HG03108 (cell line): ENCODE data around the gene ZNF785.
"Not testable (repeated sequence)": the region's sequence is repeated elsewhere in the genome, so short reads cannot be mapped to it uniquely, and the experiment has no call there.

Source experiments
- ATAC-seq: cut with Tn5 transposase; IDR thresholded peaks from one replicate; pipeline ENCODE4 v1.9.1; 2021; ENCODE audit warnings: moderate library complexity; ENCODE audit not compliant: unreplicated experiment

The ZNF785 gene

DNA sequence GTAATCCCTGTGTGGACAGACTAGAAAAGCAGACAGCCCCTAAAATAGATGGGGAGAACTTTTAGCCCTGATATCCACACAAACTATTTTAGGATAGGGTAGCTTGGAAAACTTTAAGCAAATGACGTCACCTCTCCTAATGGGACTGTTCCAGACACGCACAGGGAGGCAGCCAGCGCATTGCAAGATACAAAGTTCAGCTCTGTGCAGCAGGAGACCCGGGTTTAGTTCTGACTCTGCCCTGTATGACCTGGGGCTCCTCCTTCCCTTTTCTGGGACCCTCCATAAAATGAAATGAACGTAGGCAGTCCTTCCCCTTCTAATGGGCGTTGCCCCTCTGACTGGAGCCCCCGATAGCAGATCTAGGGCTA, 18.4 kb upstream of the ZNF785 start:
- ATAC-seq: no peak

DNA sequence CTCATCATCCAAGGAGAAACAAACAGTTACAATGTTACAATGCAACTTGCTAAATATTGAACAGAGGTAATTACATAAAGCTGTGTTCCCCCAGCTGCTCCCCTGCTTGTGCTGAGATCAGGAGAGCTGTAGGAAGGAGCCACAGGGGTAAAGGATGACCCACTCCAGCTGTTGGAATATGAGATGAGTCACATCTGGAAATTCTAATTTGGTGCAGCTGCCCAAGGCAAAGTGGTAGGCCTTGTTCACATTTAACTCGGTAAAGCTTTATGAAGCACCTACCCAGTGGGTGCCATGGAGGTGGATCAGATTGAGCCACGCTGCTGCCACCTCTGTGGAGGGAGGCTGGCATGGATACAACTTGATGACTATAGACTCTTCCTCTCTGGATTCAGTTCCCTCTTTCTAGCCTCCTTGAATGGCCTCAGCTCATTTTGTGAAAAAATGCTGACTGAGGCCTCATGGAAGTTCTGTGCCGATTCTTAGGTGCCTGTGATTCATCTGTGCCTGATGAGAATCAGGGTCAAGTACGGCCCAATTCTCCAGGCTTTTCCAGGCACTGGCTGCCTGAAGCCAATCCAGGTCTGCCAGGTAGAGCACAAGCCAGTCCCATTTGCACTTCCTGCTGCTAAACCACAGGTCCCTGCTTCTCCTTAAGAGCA, 17.2 kb upstream of the ZNF785 start:
- ATAC-seq: no peak

DNA sequence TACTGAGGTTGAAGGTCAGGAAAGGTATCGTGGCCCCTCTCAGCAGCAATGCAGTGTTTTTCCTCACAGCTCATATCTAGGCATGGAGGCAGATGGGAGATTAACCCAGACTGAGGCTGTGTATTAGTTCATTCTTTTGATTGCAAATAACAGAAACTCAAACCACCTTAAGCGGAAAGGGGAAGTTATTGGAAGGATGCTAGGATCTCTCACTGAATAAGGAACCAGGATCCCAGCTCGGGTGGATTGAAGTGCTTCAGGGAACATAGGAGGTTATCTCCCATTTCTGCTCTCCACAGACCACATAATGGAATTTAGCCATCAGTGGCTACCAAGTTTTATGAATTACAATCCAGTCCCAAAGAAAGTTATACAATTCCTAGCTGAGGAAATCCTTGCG, 16.5 kb upstream of the ZNF785 start:
- ATAC-seq: no peak

DNA sequence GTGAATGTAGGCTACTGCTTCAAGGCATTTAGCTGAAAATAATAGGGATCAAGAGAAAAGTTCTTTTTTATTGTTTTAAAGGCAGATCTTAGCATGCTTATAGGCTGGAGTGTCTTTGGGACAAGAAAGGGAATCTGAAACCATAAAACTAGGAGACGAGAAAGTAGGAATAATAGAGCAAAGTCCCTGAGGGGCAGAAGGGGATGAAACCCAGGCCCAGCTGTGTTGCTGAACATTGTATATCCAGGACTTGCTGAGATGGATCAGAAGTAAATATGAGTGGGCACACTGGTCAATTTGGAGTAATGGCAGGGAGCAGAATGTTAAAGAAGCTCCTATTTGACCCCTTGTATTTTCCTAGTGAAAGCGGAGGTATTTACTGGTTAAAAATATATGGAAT, 15.4 kb upstream of the ZNF785 start:
- no peak for ATAC-seq

DNA sequence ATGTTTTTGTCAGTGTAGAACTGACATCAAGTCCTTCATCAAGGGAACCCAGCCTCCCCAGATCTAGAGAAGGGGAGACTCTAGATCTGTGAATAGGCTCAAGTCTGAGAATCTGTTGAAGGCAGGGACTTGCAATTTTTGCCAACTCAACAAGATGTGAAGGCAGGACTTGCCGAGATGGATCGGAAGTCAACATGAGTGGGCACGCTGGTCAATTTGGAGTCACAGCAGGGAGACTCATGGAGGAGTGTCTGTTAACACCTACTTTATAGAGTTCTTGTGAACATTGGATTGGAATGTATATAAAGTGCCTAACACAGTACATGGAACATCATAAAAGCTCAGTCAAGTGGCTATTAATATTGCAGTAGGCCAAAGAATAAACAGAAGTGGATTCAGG, 14.7 kb upstream of the ZNF785 start:
- no peak for ATAC-seq

DNA sequence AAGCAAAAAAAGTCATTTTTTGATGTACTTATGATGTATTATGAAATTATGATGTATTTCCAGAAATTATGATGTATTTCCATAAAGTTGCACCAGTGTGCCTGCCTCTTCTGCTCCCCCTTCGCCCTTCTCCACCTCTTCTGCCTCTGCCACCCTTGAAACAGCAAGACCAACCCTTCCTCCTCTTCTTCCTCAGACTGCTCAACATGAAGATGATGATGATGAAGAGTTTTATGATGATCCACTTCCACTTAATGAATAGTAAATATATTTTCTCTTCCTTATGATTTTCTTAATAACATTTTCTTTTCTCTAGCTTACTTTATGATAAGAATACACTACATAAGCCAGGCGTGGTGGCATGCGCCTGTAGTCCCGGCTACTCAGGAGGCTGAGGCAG, 7.4 kb upstream of the ZNF785 start:
- ATAC-seq: no peak

DNA sequence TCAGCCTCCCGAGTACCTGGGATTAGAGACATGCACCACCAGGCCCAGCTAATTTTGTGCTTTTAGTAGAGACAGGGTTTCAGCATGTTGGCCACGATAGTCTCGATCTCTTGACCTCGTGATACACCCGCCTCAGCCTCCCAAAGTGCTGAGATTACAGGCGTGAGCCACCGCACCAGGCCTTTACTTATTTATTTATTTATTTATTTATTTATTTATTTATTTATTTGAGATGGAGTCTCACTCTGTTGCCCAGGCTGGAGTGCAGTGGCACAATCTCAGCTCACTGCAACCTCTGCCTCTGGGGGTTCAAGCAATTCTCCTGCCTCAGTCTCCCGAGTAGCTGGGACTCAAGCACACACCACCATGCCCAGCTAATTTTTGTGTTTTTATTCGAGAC, 5.4 kb upstream of the ZNF785 start:
- ATAC-seq: not testable (repeated sequence)

DNA sequence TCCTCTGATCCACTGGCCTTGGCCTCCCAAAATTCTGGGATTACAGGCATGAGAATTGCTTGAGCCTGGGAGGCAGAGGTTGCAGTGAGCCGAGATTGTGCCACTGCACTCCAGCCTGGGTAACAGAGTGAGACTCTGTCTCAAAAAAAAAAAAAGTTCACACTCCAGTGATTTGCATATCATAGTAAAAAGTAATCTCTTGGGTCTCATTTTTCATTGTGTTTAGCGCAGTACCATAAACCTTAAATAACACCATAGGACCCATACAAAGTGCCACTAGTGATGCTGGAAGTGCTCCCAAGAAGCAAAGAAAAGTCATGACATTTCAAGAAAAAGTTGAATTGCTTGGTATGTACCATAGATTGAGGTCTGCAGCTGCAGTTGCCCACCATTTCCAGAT, 4.1 kb upstream of the ZNF785 start:
- ATAC-seq: not testable (repeated sequence)

DNA sequence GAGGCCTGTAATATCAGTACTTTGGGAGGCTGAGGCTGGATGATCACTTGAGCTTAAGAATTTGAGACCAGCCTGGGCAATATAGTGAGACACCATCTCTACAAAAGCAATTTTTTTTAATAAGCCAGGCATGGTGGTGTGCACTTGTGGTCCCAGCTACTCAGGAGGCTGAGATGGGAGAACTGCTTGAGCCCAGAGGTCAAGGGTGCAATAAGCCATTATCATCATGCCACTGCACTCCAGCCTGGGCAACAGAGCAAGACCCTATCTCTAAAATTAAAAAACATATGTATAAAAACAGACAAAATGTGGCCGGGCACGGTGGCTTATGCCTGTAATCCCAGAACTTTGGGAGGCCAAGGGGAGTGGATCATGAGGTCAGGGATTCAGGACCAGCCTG, 3.2 kb upstream of the ZNF785 start:
- no peak for ATAC-seq

DNA sequence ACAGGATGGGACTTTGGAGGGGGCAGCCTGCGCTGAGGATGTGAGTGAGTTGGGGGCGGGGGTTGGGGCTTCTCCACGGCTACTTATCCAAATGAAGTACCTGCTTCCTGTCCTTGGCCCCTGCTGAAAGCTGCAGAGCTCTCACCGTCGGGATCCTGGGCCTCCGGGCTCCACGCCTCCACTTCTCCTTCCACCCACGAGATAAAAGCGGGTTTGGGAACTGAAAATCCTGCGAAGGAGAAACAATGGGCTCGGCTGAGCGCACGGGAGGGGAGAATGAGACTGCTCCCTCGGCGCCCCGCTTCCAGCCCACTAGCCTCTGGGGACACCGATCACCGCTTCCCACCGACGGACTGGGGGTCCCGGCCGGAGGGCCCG, 486 bp downstream of the ZNF785 start:
- ATAC-seq: no peak

DNA sequence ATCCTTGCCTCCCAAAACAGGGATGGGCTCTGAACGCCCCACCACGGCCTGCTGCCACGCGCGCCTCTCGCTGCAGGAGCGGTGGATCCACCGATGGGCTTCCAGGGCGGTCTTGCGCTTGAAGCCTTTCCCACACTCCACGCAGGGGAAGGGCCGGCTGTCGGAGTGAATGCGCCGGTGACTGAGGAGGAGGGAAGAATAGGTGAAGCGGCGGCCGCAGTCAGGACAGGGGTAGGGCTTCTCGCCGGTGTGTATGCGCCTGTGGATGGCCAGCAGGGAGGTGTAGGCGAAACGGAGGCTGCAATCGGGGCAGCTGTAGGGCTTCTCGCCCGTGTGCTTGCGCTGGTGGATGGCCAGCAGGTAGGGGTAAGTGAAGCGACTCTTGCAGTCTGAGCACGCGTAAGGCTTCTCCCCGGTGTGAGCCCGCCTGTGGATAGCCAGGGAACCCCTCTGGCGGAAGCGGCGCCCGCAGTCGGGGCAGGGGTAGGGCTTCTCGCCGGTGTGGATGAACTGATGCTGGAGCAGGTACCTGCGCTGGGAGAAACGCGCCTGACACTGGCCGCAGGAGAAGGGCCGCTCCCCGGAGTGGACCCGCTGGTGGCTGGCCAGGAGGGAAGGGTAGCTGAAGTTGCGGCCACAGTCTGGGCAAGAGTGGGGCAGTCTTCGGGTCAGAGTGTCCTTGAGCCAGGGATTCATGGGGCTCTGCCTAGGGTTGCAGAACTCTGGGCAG, 2.7 kb downstream of the ZNF785 start:
- ATAC-seq: no peak

DNA sequence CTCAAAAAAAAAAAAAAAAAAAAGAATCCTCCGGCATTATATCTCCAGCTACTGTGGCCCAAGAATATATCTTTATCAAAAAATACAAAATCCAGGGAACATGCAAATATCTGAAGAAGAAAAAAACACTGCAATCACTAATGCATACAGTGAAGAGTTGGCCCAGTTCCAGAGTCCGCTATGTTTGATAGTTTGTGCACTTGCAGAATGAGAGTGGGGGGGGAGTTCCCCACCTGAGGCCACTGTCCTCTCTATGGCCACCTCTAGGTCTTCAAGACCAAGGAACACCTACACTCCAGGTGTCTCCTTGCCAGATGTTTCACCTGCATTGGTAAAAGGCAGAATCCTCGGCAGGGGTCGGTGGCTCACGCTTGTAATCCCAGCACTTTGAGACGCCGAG, 4.0 kb downstream of the ZNF785 start:
- no peak for ATAC-seq

DNA sequence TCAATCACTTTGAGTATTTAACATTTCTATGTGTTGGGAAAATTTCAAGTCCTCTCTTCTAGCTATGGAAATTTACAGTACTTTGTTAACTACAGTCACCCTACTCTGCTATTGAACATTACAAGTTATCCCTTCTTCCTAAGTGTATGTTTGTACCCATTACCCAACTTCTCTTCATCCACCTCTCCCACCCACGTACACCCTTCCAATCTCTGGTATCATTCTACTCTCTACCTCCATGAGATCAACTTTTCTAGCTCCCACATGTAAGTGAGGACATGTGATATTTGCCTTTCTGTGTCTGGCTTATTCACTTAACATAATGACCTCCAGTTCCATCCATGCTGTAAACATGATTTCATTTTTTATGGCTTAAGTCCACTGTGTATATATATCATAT, 10.8 kb downstream of the ZNF785 start:
- ATAC-seq: no peak

DNA sequence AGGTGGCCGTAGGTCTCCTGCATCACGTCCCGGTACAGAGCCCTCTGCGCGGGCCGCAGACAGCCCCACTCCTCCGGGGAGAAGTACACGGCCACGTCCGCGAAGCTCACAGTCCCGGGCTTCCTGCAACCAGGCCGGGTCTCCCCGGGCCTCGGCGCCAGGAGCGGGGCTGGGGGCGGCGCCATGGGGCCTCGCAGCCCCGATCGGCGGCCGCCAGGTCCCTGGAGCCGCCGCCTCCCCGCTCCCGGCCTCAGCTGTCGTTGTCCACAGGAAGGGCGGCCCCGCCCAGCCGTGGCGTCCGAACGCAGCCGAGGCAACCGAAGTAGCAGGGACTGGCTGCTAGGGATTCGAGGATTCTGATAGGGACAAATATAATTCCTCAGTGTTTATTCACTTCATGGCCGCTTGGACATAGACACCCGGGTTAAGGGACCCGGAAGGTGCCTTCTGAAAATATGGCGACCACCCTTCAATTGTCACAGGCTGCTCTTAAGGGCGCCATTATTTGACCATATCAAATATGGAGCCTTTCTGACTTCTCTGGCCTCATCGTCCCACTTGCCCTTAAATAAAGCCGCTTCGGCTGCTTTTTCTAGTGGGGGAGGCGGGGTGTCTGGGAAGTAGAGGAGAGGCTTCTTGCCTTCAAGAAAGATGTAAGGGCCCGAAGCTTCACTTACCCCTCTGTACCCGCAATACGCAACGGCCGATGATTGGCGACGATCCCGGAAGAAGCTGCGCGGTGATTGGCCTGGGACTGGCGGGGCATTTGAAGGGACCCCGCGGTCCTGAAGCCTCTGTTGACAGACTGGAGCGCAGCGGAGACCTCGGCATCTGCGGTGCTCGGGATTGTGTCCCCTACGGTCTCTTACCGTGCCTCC, 13.8 kb downstream of the ZNF785 start, which contains the start of gene ZNF688:
TSS of gene ZNF688 (minus strand) at position 270 of the 878 bp plus-strand sequence. CDS start at position 185, 85 bp downstream.
- peak; percentile 70 for ATAC-seq

DNA sequence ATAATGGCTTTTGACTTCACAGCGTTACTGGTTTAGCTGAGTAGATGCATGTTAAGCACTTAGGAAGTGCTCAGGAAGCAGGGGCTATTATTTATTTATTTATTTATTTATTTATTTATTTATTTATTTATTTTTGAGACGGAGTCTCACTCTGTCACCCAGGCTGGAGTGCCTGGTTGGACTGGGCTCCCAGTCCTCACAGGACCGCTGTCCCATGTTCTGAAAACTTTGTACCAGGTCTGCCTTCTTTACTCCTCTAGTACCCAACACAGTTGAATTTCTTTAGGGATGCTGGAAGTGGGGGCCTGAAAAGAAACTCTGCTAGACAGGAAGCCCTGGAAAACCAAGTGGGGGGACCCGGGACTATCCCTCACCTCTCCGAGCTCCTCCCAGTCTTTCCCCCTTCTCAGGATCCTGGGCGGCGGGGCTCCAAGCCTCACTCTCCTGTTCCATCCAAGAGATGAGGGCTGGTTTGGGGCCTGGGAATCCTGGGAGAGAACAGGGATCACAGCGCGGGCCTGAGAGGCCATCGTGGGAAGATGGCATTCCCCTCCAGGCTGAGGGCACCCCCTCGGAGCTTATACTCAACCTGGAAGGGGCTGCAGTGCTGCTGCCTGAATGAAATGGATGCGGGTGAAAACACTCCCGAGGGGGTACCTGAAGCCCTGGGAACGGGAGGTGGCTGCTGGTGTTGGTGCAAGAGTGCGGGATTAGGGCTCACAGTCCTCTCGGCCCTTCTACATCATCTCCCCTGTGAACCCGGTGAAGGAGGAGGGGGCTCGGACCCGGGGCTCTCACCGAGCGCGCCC, 14.7 kb downstream of the ZNF785 start:
- ATAC-seq: no peak

DNA sequence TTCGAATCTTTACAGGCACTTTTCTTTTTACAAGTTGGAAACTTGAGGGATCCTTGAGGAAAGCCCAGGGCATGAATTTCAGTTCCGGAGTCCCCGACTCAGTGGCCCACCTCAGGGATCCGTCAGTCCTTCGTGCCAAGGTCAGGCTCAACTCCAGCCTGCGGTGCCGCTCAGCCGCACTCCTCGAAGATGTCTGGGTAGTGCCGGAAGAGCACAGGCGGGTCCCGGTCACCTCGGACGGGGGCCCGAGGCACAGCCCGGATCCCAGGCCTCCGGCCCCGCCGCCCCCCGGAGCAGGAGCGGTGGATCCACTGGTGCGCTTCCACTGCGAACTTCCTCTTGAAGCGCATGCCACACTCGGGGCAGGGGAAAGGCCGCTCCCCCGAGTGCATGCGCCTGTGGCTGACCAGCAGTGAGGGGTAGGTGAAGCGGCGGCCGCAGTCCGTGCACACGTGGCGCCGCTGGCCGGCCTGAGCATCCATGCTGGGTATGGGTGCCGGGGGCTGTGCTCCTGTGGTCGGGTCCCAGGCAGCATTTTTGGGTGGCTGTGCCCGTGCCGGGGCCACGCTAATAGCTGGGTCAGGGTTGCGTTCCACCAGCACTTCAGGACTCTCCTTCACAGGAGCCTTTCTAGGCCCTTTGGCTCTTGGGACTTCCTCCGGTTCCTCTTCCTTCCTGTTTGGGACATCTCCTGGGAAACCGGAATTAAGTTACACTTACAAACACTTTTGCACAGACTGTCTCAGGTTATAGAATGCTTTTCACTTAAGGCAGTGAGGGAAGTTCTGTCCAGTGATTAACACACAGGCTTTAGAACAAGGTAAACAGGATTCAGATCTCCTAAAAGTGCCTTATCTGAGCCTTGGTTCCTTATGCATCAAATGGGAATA, 15.5 kb downstream of the ZNF785 start:
- no peak for ATAC-seq

DNA sequence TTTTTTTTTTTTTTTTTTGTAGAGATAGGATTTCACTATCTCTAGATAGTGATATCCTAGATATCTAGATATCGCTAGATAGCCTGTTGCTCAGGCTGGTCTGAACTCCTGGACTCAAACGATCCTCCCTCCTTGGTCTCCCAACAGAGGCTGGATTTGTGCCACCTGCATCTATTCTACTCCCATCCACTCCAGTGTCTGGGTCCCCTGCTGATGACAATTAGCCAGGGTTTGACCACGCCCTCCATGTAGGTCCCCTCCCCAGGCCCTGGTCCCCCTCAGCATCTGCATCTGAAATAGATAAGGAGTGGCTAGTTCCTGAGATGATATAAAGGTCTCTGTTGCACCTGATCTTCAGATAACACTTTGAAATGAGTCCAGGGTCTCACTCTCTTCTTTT, 16.2 kb downstream of the ZNF785 start:
- no peak for ATAC-seq

DNA sequence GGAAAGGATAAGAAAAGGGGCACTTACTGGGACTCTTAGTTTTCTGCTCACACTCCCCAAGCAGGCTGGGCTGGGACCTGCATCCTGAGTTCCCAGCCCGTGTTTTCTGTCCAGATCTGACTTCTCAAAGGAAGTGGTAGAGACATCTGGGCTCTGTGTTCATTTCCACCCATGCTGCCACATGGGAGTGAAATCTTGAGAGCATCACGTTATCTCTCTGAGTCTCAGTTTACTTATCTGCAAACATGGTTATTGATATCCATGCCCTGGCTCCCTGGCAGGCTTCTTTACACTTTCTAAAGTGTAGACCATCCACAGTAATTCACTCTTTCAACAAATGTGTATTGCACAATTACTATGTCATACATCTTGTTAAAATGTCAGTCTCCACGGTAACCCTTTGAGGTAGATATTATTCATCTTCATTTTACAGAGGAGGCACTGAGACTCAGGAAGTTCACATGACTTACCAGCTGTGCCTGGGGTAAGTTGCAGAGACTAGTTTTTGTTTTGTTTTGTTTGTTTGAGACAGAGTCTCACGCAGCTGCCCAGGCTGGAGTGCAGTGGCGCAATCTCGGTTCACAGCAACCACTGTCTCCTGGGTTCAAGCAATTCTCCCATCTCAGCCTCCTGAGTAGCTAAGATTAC, 17.4 kb downstream of the ZNF785 start:
- ATAC-seq: peak; percentile 38

DNA sequence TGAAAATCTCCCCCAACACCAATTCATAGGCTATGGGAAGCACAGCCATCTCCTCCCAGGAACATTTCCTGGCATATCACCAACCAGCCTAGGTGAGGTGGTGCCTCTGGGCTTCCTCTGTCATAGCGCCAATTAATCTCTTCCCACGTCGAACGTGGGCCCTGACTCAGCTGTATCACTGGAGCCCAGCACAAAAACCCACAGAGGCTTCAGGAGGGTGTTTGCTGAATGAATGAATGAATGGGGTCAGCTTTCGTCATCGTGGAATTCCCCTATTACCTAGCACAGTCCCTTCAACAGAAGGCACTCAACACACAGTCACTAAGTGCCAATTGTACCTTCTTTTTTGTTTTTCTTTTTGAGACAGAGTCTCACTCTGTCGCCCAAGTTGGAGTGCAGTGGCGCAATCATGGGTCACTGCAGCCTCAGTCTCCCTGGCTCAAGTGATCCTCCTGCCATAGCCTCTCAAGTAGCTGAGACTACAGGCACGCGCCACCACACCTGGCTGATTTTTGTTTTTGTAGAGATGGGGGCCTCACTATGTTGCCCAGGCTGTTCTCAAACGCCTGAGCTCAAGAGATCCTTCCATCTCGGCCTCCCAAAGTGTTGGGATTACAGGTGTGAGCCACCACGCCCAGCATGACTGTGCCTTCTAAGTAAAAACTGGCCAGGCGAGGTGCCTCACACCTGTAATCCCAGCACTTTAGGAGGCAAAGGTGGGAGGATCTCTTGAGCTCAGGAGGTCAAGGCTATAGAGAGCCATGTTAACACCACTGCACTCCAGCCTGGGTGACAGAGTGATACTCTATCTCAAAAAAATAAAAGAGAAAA, 18.1 kb downstream of the ZNF785 start:
- ATAC-seq: no peak
